Measurements from ENCODE around the gene APBA3. TPM values are rescaled to one million over a fixed set of nuclear protein-coding genes. Genes with fewer than 3 reads are reported as not detected.
A peak's percentile ranks its signal among the peaks of the same experiment; 100 is the strongest.

Gene APBA3
- total and polyA plus RNA-seq, 9 of the 15 experiments (the other 6 are each of a cell fraction or from before 2014, with no cell fraction given), result 0.10 to 29.5 (median 11.5) TPM

GRCh38 chr19:3775831-3776230 lies 14.3 kb upstream of the APBA3 start:
- H3K9me1 ChIP-seq (ENCODE audit: control insufficient read depth, insufficient read depth, low read length), result no peaks in the 10 kb centered on the region
- H3K4me1 ChIP-seq (replicated peaks in 1 of 2; ENCODE audit: control insufficient read depth in 2 of 2, insufficient read depth in 2 of 2, low read length in 2 of 2), result peaks cover 0 to 39% of the 10 kb centered on the region in 2 experiments; a peak in 3 of 5 replicates
- in situ Hi-C loops (cut with MboI) (no loop called here), intact Hi-C loops (cut with micrococcal nuclease) (no loop called here)
- H3K36me3 ChIP-seq (ENCODE audit: control insufficient read depth, insufficient read depth, low read length), result no peaks in the 10 kb centered on the region
- no peak overlapping the region for H3K4me3 ChIP-seq
- H3K9me3 ChIP-seq (replicated peaks; ENCODE audit: control insufficient read depth, insufficient read depth, low read depth, low read length), result no peaks in the 10 kb centered on the region
- ChIA-PET POLR2A (interaction anchor here (0.6 to 5.9 kb wide), 2 partner anchors 13 to 184 kb away, joined by 3 to 48 read pairs; partner anchors contain the start of genes APBA3 and MRPL54), CTCF (ENCODE audit: low intra/inter-chr PET ratio) (no interaction called here)
- no peak overlapping the region for H3K27ac ChIP-seq (ENCODE audit: extremely low read depth, low read depth, low read length)
- no peak for TF ChIP-seq HMGXB4 (CRISPR knock-in tag; IDR thresholded peaks at IDR 0.05)
- TF ChIP-seq MCM7 (IDR thresholded peaks at IDR 0.05), result no peak
- 0 out of 2 replicates have a peak, but pooled peaks have one; percentile 19 for TF ChIP-seq POLR2G (IDR thresholded peaks at IDR 0.05; ENCODE audit: low read depth, low read length)
- FAIRE-seq, result no peak
- H3K9ac ChIP-seq (ENCODE audit: insufficient read depth in 1 of 2, low read depth in 2 of 2, low read length in 2 of 2), result peak overlapping the region in 1 of 2 experiments; percentile 72; a peak in 2 of 4 replicates
- ATAC-seq, result no peak
- no TSS peak for BruUV-seq (replicated peaks)
- no peaks in the 10 kb centered on the region for H3K27me3 ChIP-seq (ENCODE audit: control insufficient read depth in 2 of 2, insufficient read depth in 2 of 2, low read length in 2 of 2)
- no peak overlapping the region for H2AFZ ChIP-seq (ENCODE audit: low read depth, low read length)
- H3K4me2 ChIP-seq (ENCODE audit: insufficient read depth, low read length), result no peak overlapping the region
- H3K79me2 ChIP-seq (ENCODE audit: control insufficient read depth, insufficient read depth, low read length), result no peaks in the 10 kb centered on the region
- no peak for DNase-seq (ENCODE audit: extremely low read depth in 1 of 4, low spot score in 3 of 4)
- WGBS (ENCODE audit: insufficient coverage, low coverage, missing lambda C conversion rate), result 63% methylated on average over 5 of the region's 5 CpGs
- H4K20me1 ChIP-seq (replicated peaks; ENCODE audit: control insufficient read depth, insufficient read depth, low read length), result no peaks in the 10 kb centered on the region

- no peak overlapping the region for H3K4me3 ChIP-seq
- no peak overlapping the region for H3K27ac ChIP-seq (ENCODE audit: extremely low read depth, low read depth, low read length)
- CTCF ChIA-PET (ENCODE audit: low intra/inter-chr PET ratio), result no interaction called here
- no peak overlapping the region for H3K4me2 ChIP-seq (ENCODE audit: insufficient read depth, low read length)
- no peaks in the 10 kb centered on the region for H3K9me1 ChIP-seq (ENCODE audit: control insufficient read depth, insufficient read depth, low read length)
- WGBS (ENCODE audit: insufficient coverage, low coverage, missing lambda C conversion rate), result 13% methylated on average over 2 of the region's 2 CpGs
- peak overlapping the region in 1 of 2 experiments; percentile 72; a peak in 1 of 4 replicates for H3K9ac ChIP-seq (ENCODE audit: insufficient read depth in 1 of 2, low read depth in 2 of 2, low read length in 2 of 2)
- H3K79me2 ChIP-seq (ENCODE audit: control insufficient read depth, insufficient read depth, low read length), result no peaks in the 10 kb centered on the region
- FAIRE-seq, result no peak
- no peak for ATAC-seq
- H3K9me3 ChIP-seq (replicated peaks; ENCODE audit: control insufficient read depth, insufficient read depth, low read depth, low read length), result no peaks in the 10 kb centered on the region
- no peak overlapping the region for H2AFZ ChIP-seq (ENCODE audit: low read depth, low read length)
- H3K4me1 ChIP-seq (replicated peaks in 1 of 2; ENCODE audit: control insufficient read depth in 2 of 2, insufficient read depth in 2 of 2, low read length in 2 of 2), result peaks cover 0 to 44% of the 10 kb centered on the region in 2 experiments; a peak in 3 of 5 replicates
- POLR2A ChIA-PET, result interaction anchor here (0.6 to 5.9 kb wide), 3 partner anchors 12 to 451 kb away, joined by 3 to 48 read pairs (median 3); partner anchors contain the start of genes APBA3 and MRPL54
- in situ Hi-C loops (cut with MboI) (no loop called here), intact Hi-C loops (cut with micrococcal nuclease) (no loop called here)
- no TSS peak for BruUV-seq (replicated peaks)
- no peaks in the 10 kb centered on the region for H4K20me1 ChIP-seq (replicated peaks; ENCODE audit: control insufficient read depth, insufficient read depth, low read length)
- no peaks in the 10 kb centered on the region for H3K36me3 ChIP-seq (ENCODE audit: control insufficient read depth, insufficient read depth, low read length)
- TF ChIP-seq ZKSCAN8 (CRISPR knock-in tag; IDR thresholded peaks at IDR 0.05) (peak; percentile 96), NFE2 (IDR thresholded peaks at IDR 0.05; ENCODE audit: low read depth) (no peak), TFAP4 (CRISPR knock-in tag; IDR thresholded peaks at IDR 0.05; ENCODE audit: borderline replicate concordance) (0 out of 2 replicates have a peak, but pooled peaks have one; percentile 18)
- H3K27me3 ChIP-seq (ENCODE audit: control insufficient read depth in 2 of 2, insufficient read depth in 2 of 2, low read length in 2 of 2), result no peaks in the 10 kb centered on the region
- DNase-seq (ENCODE audit: extremely low read depth in 1 of 4, low spot score in 3 of 4), result no peak
Observed at GRCh38 chr19:3775374-3775711, 13.9 kb upstream of the APBA3 start.
